Right lobe of liver (tissue), 6 donors: Measurements from ENCODE around the gene WSB1. TPM values are rescaled to one million over a fixed set of nuclear protein-coding genes. Genes with fewer than 3 reads are reported as not detected.

Source experiments
- ATAC-seq, 4 donors: fragments of 200-7000 bp; cut with Tn5 transposase; one replicate each; pipeline ENCODE4 v1.9.1; 2020; ENCODE audit warnings: mild to moderate bottlenecking in 4 of 4, moderate library complexity in 4 of 4
- DNase-seq, 3 donors: peaks; one replicate each; pipeline ENCODE4 v3.0.0-alpha.2; 2020
- H3K27ac ChIP-seq, 3 donors: fragments of 200-600 bp; one replicate each; pipeline ENCODE4 v1.8.0; 2022
- H3K27me3 ChIP-seq, 2 donors: fragments of 200-600 bp; one replicate each; pipeline ENCODE4 v1.8.0; 2022
- H3K36me3 ChIP-seq, 4 donors: fragments of 200-600 bp; sonication (generic) in 1 of 4; one replicate each; pipeline versions ENCODE4 v1.5.1 to v1.8.0; 2017 to 2022; ENCODE audit warnings: control low read depth in 1 of 4
- H3K4me1 ChIP-seq, 4 donors: fragments of 200-600 bp; sonication (generic) in 1 of 4; one replicate each; pipeline versions ENCODE4 v1.5.1 to v1.8.0; 2017 to 2022; ENCODE audit warnings: control low read depth in 1 of 4
- H3K4me3 ChIP-seq, 3 donors: fragments of 200-600 bp; one replicate each; pipeline ENCODE4 v1.8.0; 2022
- H3K9me3 ChIP-seq, 4 donors: fragments of 200-600 bp; sonication (generic) in 1 of 4; one replicate each; pipeline versions ENCODE4 v1.5.1 to v1.8.0; 2017 to 2022; ENCODE audit warnings: control low read depth in 1 of 4
- POLR2A ChIP-seq: fragments of 450-650 bp; IDR thresholded peaks from one replicate; pipeline ENCODE4 v1.6.1; 2017; ENCODE audit warnings: antibody characterized with exemption, mild to moderate bottlenecking
- WGBS: methylation state at CpG from one replicate; pipeline ENCODE4 v1.1.6; 2018; ENCODE audit warnings: low coverage, low lambda C conversion rate; ENCODE audit not compliant: insufficient coverage; ENCODE audit errors: missing lambda C conversion rate; 5-methylcytosine and 5-hydroxymethylcytosine counted together
- intact Hi-C, 2 donors: fragments of 100-400 bp; cut with DNase I; formaldehyde crosslinking; loops; one replicate each; pipeline versions ENCODE4 v1.11.2 to v1.14.1; 2022
- total RNA-seq, 6 experiments: library from RNA; depleted of rRNA in 2 of 6; stranded (reverse); fragments of >200 nt in 2 of 6; fragmentation: NEBNext Ultra II Directional in 3 of 6; extraction: Animal tissue kit (Norgen Biotek cat#: 25700) in 3 of 6; gene quantifications; one replicate each; pipeline versions ENCODE4 v1.1.0 to v1.2.4, GENCODE V29; 2016 to 2023
- TF ChIP-seq, protein P1 (sequence below), 4 donors: fragments of 200-600 bp in 3 of 4; fragments of 450-650 bp in 1 of 4; IDR thresholded peaks; one replicate each; pipeline versions ENCODE4 v1.5.1 to v1.8.0; 2016 to 2022; ENCODE audit warnings: antibody characterized with exemption in 4 of 4, mild to moderate bottlenecking in 2 of 4
- donor health status: DM: no; HTN: yes; CAD: no.
- donor health status: DM: no; HTN: no; CAD: no.
- donor health status: DM: no; HTN: no; CAD: no.
- donor health status: DM: no; HTN: yes; CAD: no.
- donor health status: DM: no; HTN: yes; CAD: no.

WSB1 gene
- total RNA-seq, 6 experiments from 2014 or later: 28.3 to 97.6 (median 35.0) TPM

DNA sequence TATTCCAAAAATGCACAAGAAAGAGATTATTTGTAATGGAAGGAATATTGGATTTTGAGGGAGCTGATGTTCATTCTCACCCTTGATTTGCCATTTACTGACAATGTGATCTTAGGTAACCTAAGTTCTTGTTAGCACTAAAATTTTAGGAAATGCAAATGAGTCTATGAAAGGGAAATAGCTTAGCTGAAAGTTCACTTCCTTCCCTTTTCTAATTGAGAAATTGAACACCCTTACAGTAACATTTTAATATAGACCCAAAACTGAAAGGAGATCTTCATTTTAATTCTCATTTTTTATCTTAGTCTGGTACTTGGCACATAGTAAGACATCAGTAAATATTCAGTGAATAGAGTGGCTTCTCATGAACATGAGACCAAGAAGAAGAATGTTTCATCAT, 10.9 kb upstream of the WSB1 start:
- Histone ChIP-seq H3K36me3 (no peaks in the 10 kb centered on the region), H3K27ac (no peak overlapping the region), H3K9me3 (no peaks in the 10 kb centered on the region), H3K27me3 (no peaks in the 10 kb centered on the region), H3K4me3 (no peak overlapping the region), H3K4me1 (no peaks in the 10 kb centered on the region)
- ATAC-seq: peak in 1 of 4 donors; percentile 24
- no peak for DNase-seq
- intact Hi-C loops: no loop called here
- TF ChIP-seq POLR2A: no peak
- TF ChIP-seq, protein P1, sequence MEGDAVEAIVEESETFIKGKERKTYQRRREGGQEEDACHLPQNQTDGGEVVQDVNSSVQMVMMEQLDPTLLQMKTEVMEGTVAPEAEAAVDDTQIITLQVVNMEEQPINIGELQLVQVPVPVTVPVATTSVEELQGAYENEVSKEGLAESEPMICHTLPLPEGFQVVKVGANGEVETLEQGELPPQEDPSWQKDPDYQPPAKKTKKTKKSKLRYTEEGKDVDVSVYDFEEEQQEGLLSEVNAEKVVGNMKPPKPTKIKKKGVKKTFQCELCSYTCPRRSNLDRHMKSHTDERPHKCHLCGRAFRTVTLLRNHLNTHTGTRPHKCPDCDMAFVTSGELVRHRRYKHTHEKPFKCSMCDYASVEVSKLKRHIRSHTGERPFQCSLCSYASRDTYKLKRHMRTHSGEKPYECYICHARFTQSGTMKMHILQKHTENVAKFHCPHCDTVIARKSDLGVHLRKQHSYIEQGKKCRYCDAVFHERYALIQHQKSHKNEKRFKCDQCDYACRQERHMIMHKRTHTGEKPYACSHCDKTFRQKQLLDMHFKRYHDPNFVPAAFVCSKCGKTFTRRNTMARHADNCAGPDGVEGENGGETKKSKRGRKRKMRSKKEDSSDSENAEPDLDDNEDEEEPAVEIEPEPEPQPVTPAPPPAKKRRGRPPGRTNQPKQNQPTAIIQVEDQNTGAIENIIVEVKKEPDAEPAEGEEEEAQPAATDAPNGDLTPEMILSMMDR (IDR thresholded peaks at IDR 0.05): no peak

DNA sequence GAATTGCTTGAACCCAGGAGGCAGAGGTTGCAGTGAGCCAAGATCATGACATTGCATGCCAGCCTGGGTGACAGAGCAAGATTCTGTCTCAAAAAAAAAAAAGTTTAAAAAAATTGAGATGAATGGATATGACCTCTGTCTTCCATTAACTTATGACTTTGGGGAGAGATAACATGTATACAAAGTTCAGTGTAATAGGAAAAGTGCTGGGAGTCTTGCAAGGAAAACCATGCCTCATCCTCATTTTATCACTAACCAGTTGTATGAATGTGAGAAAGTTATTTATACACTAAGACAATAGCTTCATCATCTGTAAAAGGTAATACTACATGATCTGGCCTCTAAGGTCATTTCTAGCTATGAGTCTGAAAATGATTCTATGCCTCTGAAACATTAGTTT, 10.2 kb upstream of the WSB1 start:
- no peak for DNase-seq
- Histone ChIP-seq H3K9me3 (no peaks in the 10 kb centered on the region), H3K27ac (no peak overlapping the region), H3K4me3 (no peak overlapping the region), H3K4me1 (no peaks in the 10 kb centered on the region), H3K27me3 (no peaks in the 10 kb centered on the region), H3K36me3 (no peaks in the 10 kb centered on the region)
- TF ChIP-seq, protein P1 (IDR thresholded peaks at IDR 0.05): no peak
- no peak for TF ChIP-seq POLR2A
- ATAC-seq: no peak
- intact Hi-C loops: no loop called here

DNA sequence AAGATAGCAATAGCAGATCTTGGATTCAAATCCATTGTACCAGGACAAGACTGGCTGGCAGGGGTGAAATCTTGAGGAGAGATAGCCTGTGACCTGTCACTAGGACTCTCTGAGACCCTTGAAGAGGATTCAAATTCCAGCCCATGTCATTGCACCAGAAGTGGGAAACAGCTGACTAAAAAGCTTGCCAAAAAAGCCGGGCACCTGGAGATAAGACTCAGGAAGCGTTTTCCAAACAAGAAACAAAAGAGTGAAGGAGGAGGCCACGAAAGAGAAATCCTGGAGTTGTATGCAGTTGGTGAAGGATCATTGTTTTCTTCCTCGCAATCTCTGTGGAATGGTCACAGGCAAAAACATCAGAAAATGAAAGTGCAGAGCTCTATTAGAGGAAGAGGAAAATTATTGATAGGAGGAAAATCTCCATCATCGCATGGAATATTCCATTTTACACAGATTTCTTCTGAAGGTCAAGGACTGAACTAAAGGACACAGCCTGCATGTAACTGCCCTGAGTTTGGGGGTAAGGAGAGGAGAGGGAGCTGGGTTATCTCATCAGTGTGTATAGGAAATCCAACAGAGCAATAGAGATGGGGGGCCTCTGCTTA, 9.0 kb upstream of the WSB1 start:
- ATAC-seq (peak in 2 of 4 donors; percentile 15 to 31), DNase-seq (no peak)
- H3K9me3 ChIP-seq: no peaks in the 10 kb centered on the region
- WGBS: 29% methylated on average over 5 of the region's 5 CpGs
- intact Hi-C loops: no loop called here
- no peak overlapping the region for H3K4me3 ChIP-seq
- no peaks in the 10 kb centered on the region for H3K4me1 ChIP-seq
- no peaks in the 10 kb centered on the region for H3K27me3 ChIP-seq
- H3K27ac ChIP-seq: no peak overlapping the region
- H3K36me3 ChIP-seq: no peaks in the 10 kb centered on the region
- TF ChIP-seq POLR2A: no peak
- TF ChIP-seq, protein P1 (IDR thresholded peaks at IDR 0.05): no peak

DNA sequence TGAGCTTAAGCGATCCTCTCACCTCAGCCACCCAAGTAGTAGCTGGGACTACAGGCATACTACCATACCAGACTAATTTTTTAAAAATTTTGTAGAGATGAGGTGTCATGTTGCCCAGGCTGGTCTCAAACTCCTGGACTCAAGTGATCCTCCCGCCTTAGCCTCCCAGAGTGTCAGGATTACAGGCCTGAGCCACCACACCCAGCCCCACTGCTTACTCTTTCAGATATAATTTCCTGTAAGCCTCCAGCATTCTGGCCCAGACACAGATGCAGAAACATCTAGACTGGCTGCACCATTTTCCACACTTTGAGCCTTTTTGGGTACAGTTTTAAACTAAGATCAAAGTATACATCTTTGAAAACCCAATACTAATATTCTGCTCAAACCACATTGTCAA, 8.4 kb upstream of the WSB1 start:
- H3K4me1 ChIP-seq: no peaks in the 10 kb centered on the region
- no peak overlapping the region for H3K4me3 ChIP-seq
- H3K27me3 ChIP-seq: no peaks in the 10 kb centered on the region
- peak in 3 of 4 donors; percentile 16 to 38 (median 18) for ATAC-seq
- intact Hi-C loops: no loop called here
- no peak overlapping the region for H3K27ac ChIP-seq
- no peaks in the 10 kb centered on the region for H3K36me3 ChIP-seq
- no peaks in the 10 kb centered on the region for H3K9me3 ChIP-seq
- no peak for TF ChIP-seq POLR2A
- TF ChIP-seq, protein P1 (IDR thresholded peaks at IDR 0.05): no peak
- DNase-seq: no peak
- 83% methylated on average over 1 of the region's 2 CpGs for WGBS

DNA sequence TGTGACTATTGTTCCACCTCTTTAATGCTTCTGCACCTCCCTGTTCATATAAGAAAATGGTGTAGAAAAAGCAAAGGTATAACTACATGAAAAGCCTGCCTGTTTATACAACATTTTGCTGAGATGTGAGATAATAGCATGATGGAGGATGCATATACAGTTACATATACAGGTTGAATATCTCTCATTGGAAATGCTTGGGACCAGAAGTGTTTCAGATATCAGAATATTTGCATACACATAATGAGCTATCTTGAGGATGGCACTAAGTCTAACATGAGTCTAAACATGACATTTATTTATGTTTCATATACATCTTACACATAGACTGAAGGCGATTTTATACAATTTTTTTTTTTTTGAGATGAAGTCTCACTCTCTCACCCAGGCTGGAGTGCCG, 5.7 kb upstream of the WSB1 start:
- no peaks in the 10 kb centered on the region for H3K27me3 ChIP-seq
- no peak overlapping the region for H3K4me3 ChIP-seq
- no peaks in the 10 kb centered on the region for H3K4me1 ChIP-seq
- WGBS: 73% methylated on average over 2 of the region's 2 CpGs
- intact Hi-C loops: no loop called here
- no peak overlapping the region for H3K27ac ChIP-seq
- DNase-seq (no peak), ATAC-seq (no peak)
- H3K36me3 ChIP-seq: no peaks in the 10 kb centered on the region
- H3K9me3 ChIP-seq: no peaks in the 10 kb centered on the region
- TF ChIP-seq POLR2A: no peak
- TF ChIP-seq, protein P1 (IDR thresholded peaks at IDR 0.05): no peak
